H1 (cell line): Measurements from ENCODE around the gene PTRH1. TPM values are rescaled to one million over a fixed set of nuclear protein-coding genes. Genes with fewer than 3 reads are reported as not detected.

Experiments
- EP300 ChIP-seq, 2 experiments: IDR thresholded peaks; 1 replicate in 1 of 2; 2 replicates in 1 of 2; pipeline ENCODE4 v1.6.1; 2011 to 2012; ENCODE audit warnings: low read depth in 2 of 2, low read length in 2 of 2, mild to moderate bottlenecking in 2 of 2, borderline replicate concordance in 1 of 2, inconsistent platforms in 1 of 2, moderate library complexity in 1 of 2
- JUN ChIP-seq: IDR thresholded peaks from 2 replicates; pipeline ENCODE4 v1.6.1; 2011; ENCODE audit warnings: low read depth, mild to moderate bottlenecking, improper control_type of control experiment, low read length
- MAFK ChIP-seq: IDR thresholded peaks from 2 replicates; pipeline ENCODE4 v1.6.1; 2012; ENCODE audit warnings: low read depth, mild to moderate bottlenecking, improper control_type of control experiment, low read length
- polyA plus RNA-seq, 7 experiments: library from polyadenylated mRNA; depleted of rRNA in 3 of 7; stranded (reverse) in 5 of 7; unstranded in 2 of 7; fragments of >200 nt in 5 of 7; fragments of 200-250 nt in 2 of 7; gene quantifications; 1 replicate in 5 of 7; 2 replicates in 1 of 7; 4 replicates in 1 of 7; pipeline versions ENCODE4 v1.2.1 to v1.2.3, GENCODE V29; 2011 to 2013; ENCODE audit warnings: missing spikeins in 2 of 7, mixed read lengths in 2 of 7
- total RNA-seq: library from RNA; stranded (reverse); fragmentation: NEBNext Ultra II Directional; extraction: Animal tissue kit (Norgen Biotek cat#: 25700); gene quantifications from 2 replicates; pipeline ENCODE4 v1.2.1, GENCODE V29; 2021

The PTRH1 gene
- total and polyA plus RNA-seq, 2 of the 8 experiments (the other 6 are each of a cell fraction or from before 2014, with no cell fraction given), result 11.1 to 19.8 TPM

DNA sequence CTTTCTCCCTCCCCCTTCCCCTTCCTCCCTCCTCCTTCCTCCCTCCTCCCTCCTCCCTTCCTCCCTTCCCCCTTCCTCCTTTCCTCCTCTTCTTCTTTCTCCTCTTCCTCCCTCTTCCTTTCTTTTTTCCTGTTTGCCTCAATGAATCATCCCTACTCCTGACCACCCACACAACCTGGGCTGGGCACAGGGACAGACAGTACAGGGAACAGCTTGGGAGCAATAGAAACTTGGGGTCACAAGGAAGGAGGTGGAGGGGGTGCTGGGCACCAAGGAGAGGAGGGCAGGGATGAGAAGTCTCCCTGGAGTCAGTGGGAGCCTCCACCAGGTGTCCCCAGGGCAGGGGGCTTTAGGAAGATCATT, 5.4 kb upstream of the PTRH1 start (continued):
- TF ChIP-seq EP300 (IDR thresholded peaks at IDR 0.05; ENCODE audit: borderline replicate concordance in 1 of 2, low read depth in 2 of 2, low read length in 2 of 2), result no peak
- no peak for TF ChIP-seq MAFK
- TF ChIP-seq JUN, result no peak
- TF ChIP-seq, all 59 proteins: peak for 0
